GM12872 (cell line): ENCODE measurements around the gene SF3B6.

Experiments
- TF ChIP-seq, protein P1 (sequence below): IDR thresholded peaks from 3 replicates; pipeline ENCODE4 v1.5.1; 2011; ENCODE audit warnings: low read depth, mild to moderate bottlenecking, low read length, moderate library complexity; ENCODE audit not compliant: insufficient read depth

Gene SF3B6, protein sequence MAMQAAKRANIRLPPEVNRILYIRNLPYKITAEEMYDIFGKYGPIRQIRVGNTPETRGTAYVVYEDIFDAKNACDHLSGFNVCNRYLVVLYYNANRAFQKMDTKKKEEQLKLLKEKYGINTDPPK

DNA sequence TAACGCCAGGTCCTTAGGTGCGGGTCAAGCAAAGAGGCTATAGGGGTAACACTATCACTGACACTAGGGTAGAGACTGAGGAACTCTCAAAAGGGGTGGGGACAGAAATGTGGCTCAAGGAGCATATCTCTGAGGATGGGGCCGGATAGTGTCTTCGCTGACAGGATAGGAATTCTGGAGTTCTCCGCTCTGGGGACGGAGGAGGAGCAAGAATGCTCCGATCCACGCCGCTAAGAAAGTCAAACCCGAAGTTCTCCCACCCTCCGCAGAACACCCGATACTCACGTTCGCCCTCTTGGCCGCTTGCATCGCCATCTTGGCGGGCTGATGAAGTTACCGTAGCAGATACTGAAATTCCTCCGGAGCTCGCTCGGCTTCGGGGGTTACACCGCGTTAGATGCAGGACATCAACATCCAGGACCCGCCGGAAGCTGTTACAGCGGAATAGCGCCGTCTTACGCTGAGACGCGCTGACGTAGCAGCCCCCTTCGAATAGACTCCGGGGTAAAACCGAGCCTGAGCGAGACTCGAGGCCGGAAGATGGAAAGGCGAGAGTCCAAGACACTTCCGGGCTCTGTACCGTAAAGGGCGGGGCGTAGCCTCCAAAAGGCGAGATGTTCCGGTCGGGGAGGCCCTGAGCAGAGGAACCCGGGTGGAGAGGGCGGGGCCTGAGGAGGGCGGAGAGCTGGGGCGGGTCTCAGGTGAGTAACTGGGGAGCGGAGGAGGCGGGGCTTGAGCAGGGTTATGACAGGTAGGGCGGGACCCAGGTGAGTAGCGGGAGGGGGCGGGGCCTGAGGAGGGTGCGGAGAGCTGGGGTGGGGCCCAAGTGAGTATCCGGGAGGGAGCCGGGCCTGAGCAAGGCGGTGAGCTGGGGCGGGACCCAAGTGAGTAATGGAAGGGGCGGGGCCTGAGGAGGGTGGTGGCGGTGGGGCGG is at the start of gene SF3B6:
TSS of gene SF3B6 (minus strand) at position 412 of the 934 bp plus-strand sequence. CDS start at position 315, 97 bp downstream.
- TF ChIP-seq, protein P1, sequence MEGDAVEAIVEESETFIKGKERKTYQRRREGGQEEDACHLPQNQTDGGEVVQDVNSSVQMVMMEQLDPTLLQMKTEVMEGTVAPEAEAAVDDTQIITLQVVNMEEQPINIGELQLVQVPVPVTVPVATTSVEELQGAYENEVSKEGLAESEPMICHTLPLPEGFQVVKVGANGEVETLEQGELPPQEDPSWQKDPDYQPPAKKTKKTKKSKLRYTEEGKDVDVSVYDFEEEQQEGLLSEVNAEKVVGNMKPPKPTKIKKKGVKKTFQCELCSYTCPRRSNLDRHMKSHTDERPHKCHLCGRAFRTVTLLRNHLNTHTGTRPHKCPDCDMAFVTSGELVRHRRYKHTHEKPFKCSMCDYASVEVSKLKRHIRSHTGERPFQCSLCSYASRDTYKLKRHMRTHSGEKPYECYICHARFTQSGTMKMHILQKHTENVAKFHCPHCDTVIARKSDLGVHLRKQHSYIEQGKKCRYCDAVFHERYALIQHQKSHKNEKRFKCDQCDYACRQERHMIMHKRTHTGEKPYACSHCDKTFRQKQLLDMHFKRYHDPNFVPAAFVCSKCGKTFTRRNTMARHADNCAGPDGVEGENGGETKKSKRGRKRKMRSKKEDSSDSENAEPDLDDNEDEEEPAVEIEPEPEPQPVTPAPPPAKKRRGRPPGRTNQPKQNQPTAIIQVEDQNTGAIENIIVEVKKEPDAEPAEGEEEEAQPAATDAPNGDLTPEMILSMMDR: no peak

DNA sequence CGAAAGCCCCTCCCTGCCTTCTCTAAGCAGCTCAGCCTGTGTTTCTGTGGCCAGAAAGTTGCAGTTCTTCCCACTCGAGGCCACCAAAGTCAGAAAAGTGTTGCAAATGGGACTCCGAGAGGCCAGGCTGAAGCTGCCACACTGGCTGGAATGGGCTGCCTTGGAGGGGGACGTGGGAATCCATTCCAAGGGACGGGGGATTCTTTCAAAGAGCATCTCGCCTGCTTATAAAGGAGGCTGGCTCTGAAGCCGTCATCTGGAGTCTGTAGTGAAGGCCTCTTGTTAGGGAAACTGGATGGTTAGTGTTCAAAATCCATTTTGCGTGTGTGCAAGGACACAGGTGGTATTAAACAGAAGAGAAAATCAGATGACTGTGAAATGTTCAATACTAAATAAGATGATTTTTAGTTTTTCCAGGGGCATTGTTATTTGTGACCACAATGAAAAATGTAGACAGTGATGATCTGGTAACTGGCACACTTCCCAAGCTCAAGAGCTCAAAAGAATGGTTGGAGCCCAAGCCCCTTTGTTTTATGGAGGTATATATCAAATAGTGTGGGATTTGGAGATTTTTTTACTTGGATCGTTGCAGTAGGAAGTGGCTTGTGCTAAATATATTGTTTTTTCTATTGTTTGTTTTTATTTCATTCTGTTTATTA is 47.9 kb upstream of the SF3B6 start:
- TF ChIP-seq, protein P1: no peak

DNA sequence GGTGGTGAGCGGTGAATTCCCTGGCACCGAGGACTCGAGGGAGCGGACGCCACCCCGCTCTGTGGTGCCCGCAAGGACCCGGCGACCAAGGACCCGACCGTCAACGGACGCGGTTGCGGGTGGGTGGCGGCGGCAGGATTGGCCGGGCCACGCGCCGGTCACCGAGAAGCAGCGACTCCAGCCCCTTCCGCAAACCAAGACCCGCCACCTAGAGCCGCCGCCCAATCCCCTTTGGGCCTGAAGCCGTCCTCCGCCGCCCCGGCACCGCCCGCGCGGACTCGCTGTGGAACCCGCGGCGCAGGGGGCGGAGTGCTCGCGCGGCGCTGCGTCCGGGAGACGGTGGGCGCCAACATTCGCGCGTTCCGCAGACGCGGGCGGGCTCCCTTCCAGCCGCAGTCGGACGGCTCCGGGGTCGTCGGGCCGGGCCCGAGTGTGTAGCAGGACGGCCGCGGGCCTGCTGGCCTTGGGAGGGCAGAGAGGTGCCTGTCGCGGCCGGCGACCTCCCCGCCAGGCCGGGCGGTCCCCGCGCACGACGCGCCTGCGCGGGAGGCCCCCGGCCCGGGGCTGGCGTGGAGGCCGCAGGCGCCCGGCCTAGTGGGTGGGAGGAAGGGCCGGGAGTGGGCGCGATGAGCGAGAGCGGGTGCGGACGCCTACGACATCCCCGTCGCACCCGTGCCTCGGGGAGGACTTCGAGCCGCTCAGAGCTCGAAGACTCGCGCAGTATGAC is 47.2 kb upstream of the SF3B6 start, which contains the start of the genes FAM228B and PFN4:
TSS of gene FAM228B (plus strand) at position 275 of the 727 bp plus-strand sequence. CDS start 893 bp downstream, outside the sequence.
TSS of gene PFN4 (minus strand) at position 140 of the 727 bp plus-strand sequence. CDS start 799 bp downstream, outside the sequence.
- TF ChIP-seq, protein P1: no peak

DNA sequence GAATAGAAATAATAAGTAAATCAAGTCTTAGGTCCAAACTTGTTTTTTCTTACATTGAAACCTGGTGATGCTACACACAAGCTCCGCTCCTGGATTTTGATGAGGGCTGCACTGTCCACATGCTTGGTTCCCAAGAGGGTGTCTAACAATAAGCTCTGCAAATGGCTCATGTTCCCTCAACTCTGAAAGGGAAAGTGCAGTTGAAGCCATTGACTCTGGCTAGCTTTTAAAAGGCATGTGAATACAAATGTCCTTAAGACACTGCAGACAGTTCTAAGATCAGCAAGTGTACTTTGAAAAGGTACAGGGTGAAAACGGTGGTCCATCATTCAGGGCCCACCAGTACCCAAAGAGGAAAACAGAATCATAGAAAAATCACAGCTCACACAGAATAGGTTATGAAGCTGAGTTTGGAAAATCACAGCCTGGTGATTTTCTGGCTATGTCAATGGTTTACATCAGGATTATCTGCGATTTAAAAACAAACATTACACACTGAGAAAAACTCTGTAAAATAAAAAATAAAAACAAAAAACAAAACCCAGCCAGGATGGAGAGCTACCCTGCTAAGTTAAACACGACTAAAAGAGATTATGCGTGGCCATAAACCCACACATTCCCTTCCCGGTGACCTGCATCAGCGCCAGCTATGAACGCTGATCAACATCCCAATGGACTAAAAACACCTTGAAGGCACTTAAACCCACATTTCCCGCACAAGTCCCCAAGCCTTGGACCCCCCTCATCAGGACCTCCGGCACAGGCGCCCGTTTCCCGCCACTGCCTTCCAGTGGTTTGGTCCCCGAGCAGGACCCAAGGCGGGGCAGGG is 46.5 kb upstream of the SF3B6 start:
- TF ChIP-seq, protein P1: no peak

DNA sequence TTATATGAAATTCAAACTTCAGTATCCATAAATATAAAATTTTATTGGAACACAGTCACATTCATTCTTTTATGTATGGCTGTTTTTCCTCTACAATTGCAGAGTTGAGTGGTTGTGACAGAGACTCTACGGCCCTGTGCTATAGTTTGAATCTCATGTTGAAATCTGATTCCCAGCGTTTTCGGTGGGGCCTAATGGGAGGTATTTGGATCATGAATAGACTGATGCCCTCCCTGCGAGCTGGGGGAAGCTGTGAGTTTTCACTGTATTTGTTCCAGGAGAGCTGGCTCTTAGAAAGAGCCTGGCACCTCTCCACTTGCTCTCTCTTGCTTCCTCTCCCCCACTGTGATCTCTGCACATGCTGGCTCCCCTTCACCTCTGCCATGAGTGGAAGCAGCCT is 45.3 kb upstream of the SF3B6 start:
- TF ChIP-seq, protein P1: no peak

DNA sequence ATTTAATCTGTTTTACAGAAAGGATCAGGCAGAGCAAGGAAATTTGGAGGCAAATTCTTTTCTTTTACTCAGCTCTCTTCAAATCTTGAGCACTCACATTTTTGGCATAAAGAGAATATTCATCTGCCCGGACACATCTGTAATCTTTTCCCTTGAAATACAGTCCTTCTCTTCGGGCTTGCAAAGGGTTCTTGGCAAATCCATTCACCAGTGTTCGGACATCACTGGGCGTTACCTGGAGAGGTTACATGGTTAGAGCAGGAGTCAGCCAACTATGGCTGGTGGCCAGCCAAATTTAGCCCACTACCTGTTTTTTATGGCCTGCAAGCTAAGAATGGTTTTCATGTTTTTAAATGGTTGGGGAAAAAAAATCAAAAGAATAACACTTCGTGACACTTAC is 44.9 kb upstream of the SF3B6 start:
- TF ChIP-seq, protein P1: no peak
